Spinal cord (tissue), 10 donors: ENCODE results near the gene CDRT4. TPM values are rescaled to one million over a fixed set of nuclear protein-coding genes. Genes with fewer than 3 reads are reported as not detected.

Source experiments
- DNase-seq, 6 donors: peaks; one replicate each; pipeline versions ENCODE4 v3.0.0 to v3.0.0-alpha.2; 2013 to 2015; ENCODE audit warnings: low spot score in 6 of 6, low read depth in 4 of 6
- H3K27ac ChIP-seq: one replicate; pipeline ENCODE4 v1.5.1; 2013; ENCODE audit warnings: low read depth, low read length, control low read depth
- H3K27me3 ChIP-seq: one replicate; pipeline ENCODE4 v1.6.1; 2013; ENCODE audit warnings: low read length; ENCODE audit not compliant: control insufficient read depth, insufficient read depth
- H3K36me3 ChIP-seq: one replicate; pipeline ENCODE4 v1.6.1; 2013; ENCODE audit warnings: low read length; ENCODE audit not compliant: control insufficient read depth, insufficient read depth
- H3K4me1 ChIP-seq: one replicate; pipeline ENCODE4 v1.6.1; 2013; ENCODE audit warnings: low read length; ENCODE audit not compliant: control insufficient read depth, insufficient read depth
- H3K4me3 ChIP-seq: one replicate; pipeline ENCODE4 v1.5.1; 2013; ENCODE audit warnings: low read depth, low read length, control low read depth
- H3K9me3 ChIP-seq: one replicate; pipeline ENCODE4 v1.6.1; 2013; ENCODE audit warnings: low read length; ENCODE audit not compliant: control insufficient read depth, insufficient read depth
- WGBS: methylation state at CpG from one replicate; pipeline ENCODE4 v1.1.5; 2013; ENCODE audit warnings: missing lambda C conversion rate; ENCODE audit not compliant: insufficient coverage; 5-methylcytosine and 5-hydroxymethylcytosine counted together
- polyA plus RNA-seq, 2 donors: library from polyadenylated mRNA; unstranded; fragments of 120-200 nt; gene quantifications; one replicate each; pipeline ENCODE4 v1.2.1, GENCODE V29; 2013; ENCODE audit not compliant: insufficient read length in 2 of 2
- total RNA-seq, 2 donors: library from RNA; depleted of rRNA in 1 of 2; stranded (reverse); fragments of 120-200 nt in 1 of 2; fragments of >200 nt in 1 of 2; gene quantifications; one replicate each; pipeline versions ENCODE4 v1.2.3 to v1.2.4, GENCODE V29; 2013 to 2014
- donor health status: healthy.

The CDRT4 gene
- total and polyA plus RNA-seq, 4 donors: 2.0 to 17.2 (median 4.8) TPM

DNA sequence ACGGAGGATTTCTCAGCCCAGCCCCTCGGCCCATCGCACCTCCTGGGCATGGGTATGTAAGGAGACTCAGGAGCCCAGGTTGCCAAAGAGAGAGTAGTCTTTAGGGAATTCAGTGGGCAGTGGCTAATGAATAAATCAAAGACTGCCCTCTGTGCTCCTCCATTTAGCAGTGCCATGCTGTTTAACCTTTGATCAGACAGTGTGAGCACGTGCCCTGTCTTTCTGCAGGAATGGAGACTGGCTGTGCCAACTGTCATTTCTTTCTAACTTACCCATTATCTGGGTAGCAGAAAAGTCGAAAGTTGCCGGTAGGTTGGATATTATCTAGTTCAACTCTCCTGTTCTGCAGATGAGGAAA is 62.4 kb downstream of the CDRT4 start:
- no peaks in the 10 kb centered on the region for H3K36me3 ChIP-seq
- H3K27me3 ChIP-seq: no peaks in the 10 kb centered on the region
- 96% methylated on average over 3 of the region's 6 CpGs for WGBS
- no peak overlapping the region for H3K4me3 ChIP-seq
- H3K9me3 ChIP-seq: no peaks in the 10 kb centered on the region
- peaks cover 21% of the 10 kb centered on the region for H3K4me1 ChIP-seq
- no peak overlapping the region for H3K27ac ChIP-seq
- DNase-seq: no peak

DNA sequence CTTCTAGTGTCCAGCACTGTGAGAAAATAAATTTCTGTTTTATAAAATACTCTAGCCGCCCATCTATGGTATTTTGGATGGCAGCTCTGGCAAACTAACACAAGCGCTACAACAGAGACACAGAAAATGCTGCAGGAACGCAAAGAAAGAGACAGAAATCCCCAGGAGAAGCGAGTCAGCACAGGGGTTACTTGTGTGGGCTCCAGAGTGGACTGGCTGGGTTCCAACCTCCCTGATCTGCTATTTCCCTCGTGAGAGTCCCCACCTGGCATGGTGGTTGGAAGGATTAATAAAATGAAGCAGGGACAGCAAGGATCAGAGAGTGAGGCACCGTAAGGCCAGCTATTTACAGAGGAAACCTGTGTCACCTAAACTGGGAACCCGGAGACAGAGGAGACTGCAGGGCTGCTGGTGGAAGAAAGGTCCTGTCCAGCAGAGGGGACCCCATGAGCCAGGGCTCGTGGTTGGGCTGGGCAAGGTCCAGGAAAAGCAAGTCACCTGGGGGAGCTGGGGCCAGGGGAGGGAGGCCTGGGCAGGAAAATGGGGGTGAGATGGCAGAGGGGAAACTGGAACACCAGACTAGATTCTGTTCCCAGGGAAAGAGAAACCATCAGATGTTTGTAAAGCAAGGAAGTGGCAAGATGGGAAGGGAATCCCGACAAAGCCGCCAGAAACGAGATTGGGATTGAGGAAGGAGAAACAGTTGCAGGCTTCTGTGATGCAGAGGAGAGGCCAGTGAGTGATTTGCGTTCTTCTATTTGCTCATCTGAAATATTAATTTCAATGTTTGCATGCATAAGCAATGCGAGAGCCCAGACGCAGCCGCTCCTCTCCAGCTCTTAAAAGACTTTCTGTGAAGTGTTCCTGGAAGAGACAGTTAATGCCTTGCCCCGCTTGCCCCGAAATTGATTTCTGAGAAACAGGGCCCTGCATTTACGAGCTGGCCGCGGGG is 63.0 kb downstream of the CDRT4 start:
- Histone ChIP-seq H3K27ac (no peak overlapping the region), H3K4me3 (no peak overlapping the region), H3K9me3 (no peaks in the 10 kb centered on the region), H3K4me1 (peaks cover 18% of the 10 kb centered on the region), H3K27me3 (no peaks in the 10 kb centered on the region), H3K36me3 (no peaks in the 10 kb centered on the region)
- peak in 1 of 6 donors; percentile 23 for DNase-seq
- WGBS: 75% methylated on average over 19 of the region's 20 CpGs

DNA sequence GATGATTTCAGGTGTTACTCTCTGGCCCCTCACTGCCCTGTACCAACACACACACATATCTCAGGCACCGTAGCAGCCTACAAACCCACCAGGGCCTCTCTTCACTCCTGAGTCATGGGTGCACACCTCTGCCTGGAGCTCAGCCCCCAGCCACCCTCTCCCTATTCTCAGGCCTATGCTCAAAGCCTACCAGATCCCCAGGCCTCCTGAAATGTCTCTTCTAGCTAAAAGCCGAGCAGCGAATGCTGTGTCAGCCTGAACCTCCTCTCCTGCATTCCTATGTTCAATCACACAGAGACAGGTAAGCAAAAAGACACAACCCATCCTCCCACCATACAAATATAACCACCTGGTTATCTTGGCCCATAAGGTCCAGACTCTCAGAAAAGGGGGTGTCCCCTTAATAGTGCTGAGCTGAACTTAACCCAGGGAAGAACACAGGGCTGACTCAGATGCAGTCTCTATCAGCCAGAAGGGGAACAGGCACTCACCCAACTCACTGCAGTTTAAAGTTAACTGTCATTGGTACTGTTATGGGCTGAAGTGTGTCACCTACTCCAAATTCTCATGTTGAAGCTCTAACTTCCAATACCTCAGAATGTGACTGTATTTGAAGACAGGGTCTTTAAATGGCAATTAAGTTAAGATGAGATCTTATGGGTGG is 64.0 kb downstream of the CDRT4 start:
- no peaks in the 10 kb centered on the region for H3K9me3 ChIP-seq
- DNase-seq: no peak
- no peak overlapping the region for H3K27ac ChIP-seq
- no peaks in the 10 kb centered on the region for H3K36me3 ChIP-seq
- no peaks in the 10 kb centered on the region for H3K27me3 ChIP-seq
- WGBS: 96% methylated on average over 3 of the region's 3 CpGs
- no peak overlapping the region for H3K4me3 ChIP-seq
- peaks cover 23% of the 10 kb centered on the region for H3K4me1 ChIP-seq

DNA sequence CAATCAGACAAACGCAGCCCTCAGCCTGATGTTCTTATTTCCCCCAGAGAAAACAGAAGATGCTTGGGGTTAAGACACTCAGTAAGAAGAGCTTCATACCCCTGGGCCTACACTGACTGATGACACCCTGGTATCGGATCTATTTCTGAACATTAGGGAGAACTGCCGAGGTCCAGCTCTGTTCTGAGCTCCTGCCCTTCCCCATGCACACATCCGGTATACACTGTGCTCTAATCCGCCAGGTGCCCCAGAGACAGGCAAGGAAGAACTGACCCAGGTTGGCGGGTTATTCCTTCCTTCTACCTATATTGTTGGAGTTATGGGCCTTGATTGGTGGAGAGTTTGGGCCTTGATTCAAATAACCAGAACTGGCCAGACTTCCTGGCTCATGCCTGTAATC is 68.0 kb downstream of the CDRT4 start:
- H3K9me3 ChIP-seq: no peaks in the 10 kb centered on the region
- H3K27ac ChIP-seq: no peak overlapping the region
- WGBS: 97% methylated on average over 3 of the region's 6 CpGs
- no peaks in the 10 kb centered on the region for H3K36me3 ChIP-seq
- no peak for DNase-seq
- no peak overlapping the region for H3K4me3 ChIP-seq
- H3K4me1 ChIP-seq: peaks cover 18% of the 10 kb centered on the region
- no peaks in the 10 kb centered on the region for H3K27me3 ChIP-seq

DNA sequence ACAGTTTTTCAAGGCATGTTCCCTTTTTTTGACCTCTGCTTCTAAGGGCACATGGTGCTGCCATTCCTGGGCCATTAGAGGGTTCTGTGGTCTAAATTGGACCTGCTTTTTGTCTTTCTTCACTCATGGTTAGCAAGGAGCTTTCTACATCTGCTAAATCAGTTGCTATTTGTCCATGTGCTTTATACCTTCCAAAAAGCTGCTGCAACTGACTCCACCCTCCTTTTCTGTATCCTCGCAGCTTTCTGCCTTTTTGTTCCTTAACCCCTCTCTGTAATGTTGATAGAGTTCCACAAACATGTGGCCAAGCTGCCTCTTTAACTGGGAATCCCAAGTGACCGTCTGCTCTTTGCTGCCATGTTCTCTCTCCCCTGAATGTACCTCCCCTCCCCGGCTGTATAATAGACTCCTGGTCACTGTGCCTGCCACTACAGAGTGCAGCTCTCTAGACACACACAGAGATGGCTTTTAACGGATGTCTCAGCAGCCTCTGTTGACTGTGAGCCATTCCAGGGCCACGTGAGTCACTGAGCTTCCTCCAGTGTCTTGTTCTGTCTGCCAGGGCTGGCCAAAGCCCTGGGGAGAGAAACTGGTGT is 68.6 kb downstream of the CDRT4 start:
- Histone ChIP-seq H3K9me3 (no peaks in the 10 kb centered on the region), H3K27me3 (no peaks in the 10 kb centered on the region), H3K27ac (peak overlapping the region; percentile 5), H3K4me1 (peaks cover 13% of the 10 kb centered on the region), H3K36me3 (no peaks in the 10 kb centered on the region), H3K4me3 (no peak overlapping the region)
- peak in 2 of 6 donors; percentile 14 to 22 for DNase-seq
- WGBS: 29% methylated on average over 5 of the region's 5 CpGs

DNA sequence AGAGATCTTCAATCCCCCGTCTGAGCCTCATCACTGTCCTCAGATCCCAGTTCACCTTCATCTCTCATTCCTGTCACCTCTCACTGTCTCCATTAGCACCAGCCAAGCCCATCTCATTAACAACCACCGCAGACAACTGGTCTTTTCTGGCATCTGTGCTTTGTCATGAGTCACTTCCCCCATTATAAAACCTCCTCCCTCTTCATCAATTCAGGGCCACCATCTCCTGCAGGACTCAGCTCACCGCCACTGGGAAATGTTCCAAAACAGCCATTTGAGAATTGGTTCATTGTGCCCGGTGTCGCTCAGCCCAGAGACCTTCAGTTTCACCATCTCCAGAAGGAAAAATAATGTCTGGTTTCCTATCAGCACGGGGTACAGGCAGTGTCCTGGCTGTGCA is 69.1 kb downstream of the CDRT4 start:
- H3K27me3 ChIP-seq: no peaks in the 10 kb centered on the region
- peaks cover 13% of the 10 kb centered on the region for H3K4me1 ChIP-seq
- H3K9me3 ChIP-seq: no peaks in the 10 kb centered on the region
- whole genome bisulfite sequencing: 11% methylated on average over 3 of the region's 6 CpGs
- no peak overlapping the region for H3K27ac ChIP-seq
- no peaks in the 10 kb centered on the region for H3K36me3 ChIP-seq
- peak in 3 of 6 donors; percentile 17 to 71 (median 54) for DNase-seq
- H3K4me3 ChIP-seq: no peak overlapping the region

DNA sequence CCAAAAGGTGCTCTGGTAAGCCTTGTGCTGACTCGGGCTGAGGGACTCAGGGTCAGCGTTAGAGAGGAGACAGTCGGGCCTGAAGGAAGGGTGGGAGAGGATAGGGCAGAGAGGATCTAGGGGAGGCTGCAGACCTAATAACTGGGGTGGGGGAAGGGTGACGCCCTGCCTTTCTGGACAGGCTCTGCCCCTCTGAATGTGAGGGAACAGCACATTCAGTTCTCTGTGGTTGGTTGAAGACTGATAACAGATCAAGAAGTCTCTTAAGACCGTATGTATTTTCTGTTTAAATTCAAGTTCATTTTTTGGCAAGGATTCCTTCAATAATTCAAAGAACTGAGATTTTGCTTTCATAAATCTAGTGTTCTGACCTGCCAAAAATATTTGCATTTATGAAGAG is 69.8 kb downstream of the CDRT4 start:
- no peak for DNase-seq

DNA sequence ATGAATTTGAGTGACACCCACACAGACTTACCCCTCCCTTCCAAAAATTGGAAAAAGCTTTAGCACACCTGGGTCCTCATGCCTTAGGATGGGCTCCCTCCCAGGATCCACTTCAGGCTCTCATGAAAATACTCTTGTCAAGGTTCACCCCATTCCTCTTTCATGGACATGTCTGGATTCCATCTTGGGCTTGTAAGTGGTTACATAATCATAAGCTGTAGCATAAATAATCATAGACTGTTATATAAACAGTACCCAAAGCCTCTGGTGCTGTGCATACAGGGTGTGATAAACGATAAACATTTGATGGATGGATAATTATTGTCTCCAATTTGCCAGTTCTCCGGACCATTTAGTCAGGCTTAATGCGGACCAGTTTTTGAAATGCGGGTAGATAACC is 72.3 kb downstream of the CDRT4 start:
- no peaks in the 10 kb centered on the region for H3K9me3 ChIP-seq
- peaks cover 13% of the 10 kb centered on the region for H3K4me1 ChIP-seq
- no peak overlapping the region for H3K27ac ChIP-seq
- H3K4me3 ChIP-seq: no peak overlapping the region
- H3K36me3 ChIP-seq: no peaks in the 10 kb centered on the region
- DNase-seq: no peak
- WGBS: 67% methylated on average over 3 of the region's 4 CpGs
- no peaks in the 10 kb centered on the region for H3K27me3 ChIP-seq

More for the DNA sequence above, 69.8 kb downstream of the CDRT4 start:
- 91% methylated on average over 4 of the region's 5 CpGs for WGBS
- Histone ChIP-seq H3K4me3 (no peak overlapping the region), H3K9me3 (no peaks in the 10 kb centered on the region), H3K27ac (no peak overlapping the region), H3K4me1 (peaks cover 13% of the 10 kb centered on the region), H3K27me3 (no peaks in the 10 kb centered on the region), H3K36me3 (no peaks in the 10 kb centered on the region)

DNA sequence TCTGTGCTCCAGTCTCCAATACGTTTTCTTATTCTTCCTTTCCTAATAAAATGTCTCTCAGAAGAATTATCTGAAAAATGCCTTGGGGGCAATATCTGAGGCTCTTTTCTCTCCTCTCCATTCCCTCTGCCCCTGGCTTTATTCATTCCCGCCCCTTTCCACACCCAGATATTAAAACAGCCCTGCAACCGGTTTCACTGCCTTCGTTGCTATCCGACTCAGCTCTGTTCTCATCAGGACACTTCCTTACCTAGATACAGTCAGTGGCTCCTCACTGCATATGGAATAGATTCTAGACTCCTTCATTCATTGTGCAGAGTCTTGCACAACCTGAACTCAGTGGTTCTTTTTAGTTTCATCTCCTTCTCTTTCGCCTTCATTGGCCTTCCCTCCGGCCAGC is 74.0 kb downstream of the CDRT4 start:
- H3K4me1 ChIP-seq: peaks cover 6% of the 10 kb centered on the region
- no peaks in the 10 kb centered on the region for H3K27me3 ChIP-seq
- 87% methylated on average over 7 of the region's 7 CpGs for WGBS
- no peak overlapping the region for H3K4me3 ChIP-seq
- H3K27ac ChIP-seq: no peak overlapping the region
- H3K36me3 ChIP-seq: no peaks in the 10 kb centered on the region
- no peaks in the 10 kb centered on the region for H3K9me3 ChIP-seq
- DNase-seq: no peak
